Cardiac muscle cell (in vitro differentiated cells and primary cell): ENCODE data around the gene PPOX. TPM values are rescaled to one million over a fixed set of nuclear protein-coding genes. Genes with fewer than 3 reads are reported as not detected.
A peak's percentile ranks its signal among the peaks of the same experiment; 100 is the strongest.

Experiments
- DNase-seq, 2 donors: peaks; one replicate each; pipeline versions ENCODE4 v3.0.0 to v3.0.0-alpha.2; 2010 to 2017; ENCODE audit warnings: low read depth in 1 of 2, low spot score in 1 of 2
- H3K27ac ChIP-seq: fragments of 200-600 bp; sonication (generic); 2 replicates; pipeline ENCODE4 v1.5.1; 2016
- H3K27me3 ChIP-seq: fragments of 200-600 bp; sonication (generic); 2 replicates; pipeline ENCODE4 v1.6.0; 2016; ENCODE audit warnings: control low read depth
- H3K36me3 ChIP-seq: fragments of 200-600 bp; sonication (generic); 2 replicates; pipeline ENCODE4 v1.5.1; 2016; ENCODE audit warnings: control low read depth
- H3K4me1 ChIP-seq: fragments of 200-600 bp; sonication (generic); 2 replicates; pipeline ENCODE4 v1.8.1; 2017; ENCODE audit warnings: low read depth, mild to moderate bottlenecking, mixed run types
- H3K4me3 ChIP-seq: fragments of 200-600 bp; sonication (generic); 2 replicates; pipeline ENCODE4 v1.5.1; 2016; ENCODE audit warnings: mild to moderate bottlenecking
- H3K9me3 ChIP-seq: fragments of 200-600 bp; sonication (generic); 2 replicates; pipeline ENCODE4 v1.5.1; 2017; ENCODE audit warnings: low read depth, mild to moderate bottlenecking, control low read depth
- polyA plus RNA-seq: library from polyadenylated mRNA; unstranded; fragments of >200 nt; fragmentation: Nextera tagmentation; extraction: Ambion mirVana; gene quantifications from 2 replicates; pipeline ENCODE4 v1.2.1, GENCODE V29; 2016
- total RNA-seq: library from RNA; depleted of rRNA; stranded (reverse); fragments of >200 nt; gene quantifications from 2 replicates; pipeline ENCODE4 v1.2.3, GENCODE V29; 2016
- TF ChIP-seq, protein P1 (sequence below): IDR thresholded peaks from 2 replicates; pipeline ENCODE4 v1.5.1; 2012; ENCODE audit warnings: low read depth, mild to moderate bottlenecking, low read length

PPOX gene
- total and polyA plus RNA-seq, 2 experiments from 2014 or later = 53.8 to 67.1 TPM

DNA sequence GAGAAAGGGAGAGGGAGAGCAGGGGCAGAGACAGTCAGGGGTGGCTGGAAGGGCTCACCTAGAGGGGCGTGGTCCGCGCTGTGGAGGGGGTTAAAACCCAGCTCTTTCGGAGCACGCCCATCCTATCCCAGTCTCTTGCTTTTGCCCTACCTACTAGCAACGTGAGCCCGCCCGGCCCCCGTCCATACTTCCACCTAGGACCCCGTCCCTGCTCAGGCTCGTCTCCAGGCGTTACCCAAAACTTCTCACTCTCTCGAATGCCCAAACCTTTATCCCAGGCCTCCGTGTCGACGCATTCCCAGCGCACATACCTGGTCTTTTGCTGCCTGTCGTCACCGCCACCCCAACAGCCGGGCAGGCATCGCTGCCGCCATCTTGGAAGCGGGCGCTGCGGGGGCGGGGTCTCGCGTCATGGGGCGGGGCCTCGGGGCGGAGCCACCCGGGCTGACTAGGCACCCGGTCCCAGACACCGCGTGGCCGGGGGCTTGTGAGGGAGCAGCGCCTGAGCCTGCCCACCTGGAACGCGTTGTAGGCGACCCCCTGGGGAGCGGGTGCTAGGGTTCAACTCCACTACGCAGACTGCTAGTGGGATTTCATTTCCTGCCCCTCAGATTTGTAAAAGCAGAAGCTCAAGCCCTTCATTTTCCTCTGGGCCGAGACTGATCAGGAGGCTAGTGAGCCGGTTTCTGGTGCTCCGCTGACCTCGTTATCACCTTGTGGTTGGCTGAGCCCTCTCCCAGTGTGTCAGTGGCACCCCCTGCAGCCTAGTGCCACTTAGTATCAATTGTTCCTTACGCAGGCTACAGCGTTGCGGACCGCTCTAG lies 11.1 kb downstream of the PPOX start, which contains the start of gene B4GALT3:
B4GALT3 (minus strand) TSS at position 396 of the 824 bp plus-strand sequence. CDS start 1,447 bp downstream, outside the sequence.
- no peaks in the 10 kb centered on the region for H3K9me3 ChIP-seq
- peak; percentile 84 to 92 for DNase-seq
- peaks cover 21% of the 10 kb centered on the region for H3K36me3 ChIP-seq
- peak within 1 kb of the TSS; percentile 44 for H3K27ac ChIP-seq
- TF ChIP-seq, protein P1, sequence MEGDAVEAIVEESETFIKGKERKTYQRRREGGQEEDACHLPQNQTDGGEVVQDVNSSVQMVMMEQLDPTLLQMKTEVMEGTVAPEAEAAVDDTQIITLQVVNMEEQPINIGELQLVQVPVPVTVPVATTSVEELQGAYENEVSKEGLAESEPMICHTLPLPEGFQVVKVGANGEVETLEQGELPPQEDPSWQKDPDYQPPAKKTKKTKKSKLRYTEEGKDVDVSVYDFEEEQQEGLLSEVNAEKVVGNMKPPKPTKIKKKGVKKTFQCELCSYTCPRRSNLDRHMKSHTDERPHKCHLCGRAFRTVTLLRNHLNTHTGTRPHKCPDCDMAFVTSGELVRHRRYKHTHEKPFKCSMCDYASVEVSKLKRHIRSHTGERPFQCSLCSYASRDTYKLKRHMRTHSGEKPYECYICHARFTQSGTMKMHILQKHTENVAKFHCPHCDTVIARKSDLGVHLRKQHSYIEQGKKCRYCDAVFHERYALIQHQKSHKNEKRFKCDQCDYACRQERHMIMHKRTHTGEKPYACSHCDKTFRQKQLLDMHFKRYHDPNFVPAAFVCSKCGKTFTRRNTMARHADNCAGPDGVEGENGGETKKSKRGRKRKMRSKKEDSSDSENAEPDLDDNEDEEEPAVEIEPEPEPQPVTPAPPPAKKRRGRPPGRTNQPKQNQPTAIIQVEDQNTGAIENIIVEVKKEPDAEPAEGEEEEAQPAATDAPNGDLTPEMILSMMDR = no peak
- H3K27me3 ChIP-seq = no peaks in the 10 kb centered on the region
- H3K4me3 ChIP-seq = peak within 1 kb of the TSS; percentile 61
- H3K4me1 ChIP-seq = no peaks in the 10 kb centered on the region

DNA sequence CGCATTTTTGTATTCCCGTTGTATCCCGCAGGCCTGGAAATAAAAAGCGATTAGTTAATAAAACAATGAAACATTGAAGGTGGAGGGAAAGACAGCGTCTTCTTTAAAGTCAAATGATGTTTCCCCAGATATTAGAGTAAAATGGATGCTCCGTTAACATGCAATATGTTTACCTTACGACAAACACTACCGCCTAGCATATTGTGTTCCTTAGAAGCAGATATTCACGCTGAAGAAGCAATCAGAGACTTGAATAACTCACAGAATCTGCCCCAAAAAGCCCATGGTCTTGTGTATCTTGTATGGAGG lies 11.7 kb downstream of the PPOX start:
- H3K27me3 ChIP-seq = no peaks in the 10 kb centered on the region
- peak overlapping the region; percentile 44 for H3K27ac ChIP-seq
- no peak overlapping the region for H3K4me3 ChIP-seq
- H3K36me3 ChIP-seq = peaks cover 20% of the 10 kb centered on the region
- TF ChIP-seq, protein P1 = no peak
- H3K9me3 ChIP-seq = no peaks in the 10 kb centered on the region
- H3K4me1 ChIP-seq = no peaks in the 10 kb centered on the region
- no peak for DNase-seq

DNA sequence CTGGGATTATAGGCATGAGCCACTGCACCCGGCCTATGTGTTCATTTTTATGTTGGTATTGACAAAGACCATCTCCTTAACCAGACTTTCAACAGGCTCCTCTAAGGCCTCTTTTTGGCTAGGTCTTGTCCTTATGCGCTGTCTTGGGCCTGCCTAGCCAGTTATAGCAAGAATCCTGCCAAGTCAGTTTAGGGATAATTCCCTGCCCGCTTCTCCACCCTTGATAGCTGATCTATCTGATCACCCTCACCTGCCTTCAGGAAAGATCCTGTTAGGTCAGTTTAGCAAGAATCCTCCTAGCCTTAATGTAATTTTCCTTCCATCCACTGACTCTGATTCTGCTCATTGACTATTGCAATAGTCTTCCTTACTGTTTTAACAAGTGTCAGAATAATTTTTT lies 13.5 kb downstream of the PPOX start:
- Histone ChIP-seq H3K4me3 (no peak overlapping the region), H3K27me3 (no peaks in the 10 kb centered on the region), H3K4me1 (no peaks in the 10 kb centered on the region), H3K9me3 (no peaks in the 10 kb centered on the region), H3K36me3 (peaks cover 7% of the 10 kb centered on the region), H3K27ac (no peak overlapping the region)
- TF ChIP-seq, protein P1 = no peak
- DNase-seq = no peak

DNA sequence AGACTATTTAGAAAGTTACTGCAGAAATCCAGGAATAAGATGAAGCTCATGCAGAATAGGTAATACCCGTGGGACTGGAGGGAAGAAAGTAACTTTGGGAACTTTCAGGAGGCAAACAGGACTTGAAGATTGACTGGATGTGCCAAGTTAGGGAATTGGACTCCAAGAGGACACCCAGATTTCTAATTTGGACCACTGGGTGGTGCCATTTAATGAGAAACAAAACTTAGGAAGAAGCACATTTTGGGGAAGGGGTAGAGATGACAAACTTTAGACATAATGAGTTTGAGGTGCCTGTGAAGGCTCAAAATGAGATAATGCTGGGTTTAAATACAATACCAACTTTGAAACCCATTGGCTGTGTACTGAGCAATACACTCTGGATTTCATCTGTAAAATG lies 14.4 kb downstream of the PPOX start:
- DNase-seq = no peak
- TF ChIP-seq, protein P1 = peak; percentile 32

DNA sequence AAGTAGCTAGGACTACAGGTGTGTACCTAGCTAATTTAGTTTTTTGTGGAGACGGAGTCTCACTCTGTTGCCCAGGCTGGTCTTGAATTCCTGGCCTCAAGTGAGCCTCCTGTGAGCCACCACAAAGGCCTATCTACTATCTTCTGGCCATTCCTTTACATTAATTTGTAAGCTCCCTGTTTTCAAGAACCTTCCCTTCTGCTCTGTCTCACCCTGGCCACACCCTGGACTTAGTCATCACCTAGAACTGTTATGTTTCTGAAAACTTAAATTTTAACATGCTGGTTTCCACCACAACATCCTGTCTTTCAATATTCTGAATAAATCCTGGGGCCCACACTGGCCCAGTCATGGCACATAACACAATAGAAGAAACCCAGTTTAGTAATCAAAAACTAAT lies 16.0 kb downstream of the PPOX start:
- no peak overlapping the region for H3K27ac ChIP-seq
- no peaks in the 10 kb centered on the region for H3K4me1 ChIP-seq
- no peak for DNase-seq
- no peaks in the 10 kb centered on the region for H3K9me3 ChIP-seq
- H3K36me3 ChIP-seq = no peaks in the 10 kb centered on the region
- TF ChIP-seq, protein P1 = no peak
- no peak overlapping the region for H3K4me3 ChIP-seq
- H3K27me3 ChIP-seq = no peaks in the 10 kb centered on the region

More for the DNA sequence above, 14.4 kb downstream of the PPOX start:
- Histone ChIP-seq H3K27me3 (no peaks in the 10 kb centered on the region), H3K4me3 (no peak overlapping the region), H3K27ac (no peak overlapping the region), H3K4me1 (no peaks in the 10 kb centered on the region), H3K36me3 (no peaks in the 10 kb centered on the region), H3K9me3 (no peaks in the 10 kb centered on the region)
